Stomach (tissue), 9 donors: ENCODE data around the gene LYRM4. TPM values are rescaled to one million over a fixed set of nuclear protein-coding genes. Genes with fewer than 3 reads are reported as not detected.

ENCODE experiments used
- DNase-seq, 2 donors: peaks; one replicate each; pipeline versions ENCODE4 v3.0.0 to v3.0.0-alpha.2; 2013 to 2019
- H3K27ac ChIP-seq, 5 donors: fragments of 200-600 bp in 4 of 5; sonication (generic) in 4 of 5; one replicate each; pipeline ENCODE4 v1.5.1; 2013 to 2019; ENCODE audit warnings: mild to moderate bottlenecking in 1 of 5, moderate library complexity in 1 of 5
- H3K27me3 ChIP-seq, 3 donors: fragments of 200-600 bp; sonication (generic); one replicate each; pipeline ENCODE4 v1.5.1; 2017 to 2019; ENCODE audit warnings: mixed run types in 1 of 3
- H3K36me3 ChIP-seq, 4 donors: fragments of 200-600 bp; sonication (generic); 1 replicate in 3 of 4; 2 replicates in 1 of 4; pipeline ENCODE4 v1.5.1; 2016 to 2019
- H3K4me1 ChIP-seq, 4 donors: fragments of 200-600 bp; sonication (generic); one replicate each; pipeline ENCODE4 v1.5.1; 2016 to 2019
- H3K4me3 ChIP-seq, 4 donors: fragments of 200-600 bp; sonication (generic) in 3 of 4; one replicate each; pipeline ENCODE4 v1.5.1; 2016 to 2019; ENCODE audit warnings: mild to moderate bottlenecking in 1 of 4
- H3K9me3 ChIP-seq, 4 donors: fragments of 200-600 bp; sonication (generic); one replicate each; pipeline ENCODE4 v1.5.1; 2016 to 2019
- CTCF ChIP-seq, 7 experiments: fragments of 450-650 bp in 4 of 7; fragments of 200-600 bp in 3 of 7; sonication (generic) in 3 of 7; IDR thresholded peaks; one replicate each; pipeline ENCODE4 v1.5.1; 2016 to 2019; ENCODE audit warnings: antibody characterized with exemption in 7 of 7, control low read depth in 2 of 7, mild to moderate bottlenecking in 1 of 7
- EP300 ChIP-seq: sonication (generic); formaldehyde crosslinking; IDR thresholded peaks from one replicate; pipeline ENCODE4 v1.6.1; 2017; ENCODE audit warnings: antibody characterized with exemption
- POLR2A ChIP-seq, 4 donors: fragments of 450-650 bp; IDR thresholded peaks; one replicate each; pipeline ENCODE4 v1.6.1; 2016; ENCODE audit warnings: antibody characterized with exemption in 4 of 4, control low read depth in 2 of 4, mild to moderate bottlenecking in 1 of 4, moderate library complexity in 1 of 4
- POLR2AphosphoS5 ChIP-seq, 3 donors: sonication (generic); formaldehyde crosslinking; IDR thresholded peaks; one replicate each; pipeline ENCODE4 v1.6.1; 2016; ENCODE audit warnings: antibody characterized with exemption in 3 of 3
- WGBS, 5 donors: extraction: QIAGEN DNeasy Blood & Tissue Kit in 3 of 5; methylation state at CpG; one replicate each; pipeline versions ENCODE4 v1.1.5 to v1.1.7; 2013 to 2018; 5-methylcytosine and 5-hydroxymethylcytosine counted together
- intact Hi-C: fragments of 100-400 bp; cut with DNase I; formaldehyde crosslinking; loops from one replicate; pipeline ENCODE4 v1.15.1; 2023; ENCODE audit warnings: low total_unique reads
- polyA plus RNA-seq, 3 donors: library from polyadenylated mRNA; stranded (reverse); fragments of 200-250 nt; gene quantifications; one replicate each; pipeline ENCODE4 v1.2.3, GENCODE V29; 2013
- total RNA-seq, 5 donors: library from RNA; depleted of rRNA; stranded (reverse); fragments of >200 nt; gene quantifications; one replicate each; pipeline versions ENCODE4 v1.1.0 to v1.2.3, GENCODE V29; 2014 to 2016
- donor health status: healthy with polysubstance abuse.
- donor health status: Bipolar disorder and iron deficiency.
- donor health status: healthy.

The LYRM4 gene
- total and polyA plus RNA-seq, 8 donors: 0.58 to 31.4 (median 18.5) TPM; not detected in 1

GRCh38 chr6:5181510-5182317 lies 79.0 kb downstream of the LYRM4 start:
- TF ChIP-seq POLR2AphosphoS5 (IDR thresholded peaks at IDR 0.05) (no peak), EP300 (no peak), CTCF (IDR thresholded peaks at IDR 0.05) (no peak), POLR2A (IDR thresholded peaks at IDR 0.05) (no peak)
- no peak overlapping the region for H3K27ac ChIP-seq
- H3K9me3 ChIP-seq: no peaks in the 10 kb centered on the region
- DNase-seq: no peak
- no peaks in the 10 kb centered on the region for H3K27me3 ChIP-seq
- no peaks in the 10 kb centered on the region for H3K4me1 ChIP-seq
- H3K4me3 ChIP-seq: no peak overlapping the region
- no peaks in the 10 kb centered on the region for H3K36me3 ChIP-seq
- intact Hi-C loops: no loop called here
- WGBS, 5 donors: 70 to 80% (median 78%) methylated on average over 4 of the region's 4 CpGs

- Histone ChIP-seq H3K4me3 (no peak overlapping the region), H3K36me3 (no peaks in the 10 kb centered on the region), H3K9me3 (no peaks in the 10 kb centered on the region), H3K27ac (no peak overlapping the region), H3K4me1 (no peaks in the 10 kb centered on the region), H3K27me3 (no peaks in the 10 kb centered on the region)
- DNase-seq: no peak
- intact Hi-C loops: no loop called here
- TF ChIP-seq POLR2AphosphoS5 (IDR thresholded peaks at IDR 0.05): no peak
- TF ChIP-seq CTCF (IDR thresholded peaks at IDR 0.05): no peak
- no peak for TF ChIP-seq POLR2A (IDR thresholded peaks at IDR 0.05)
- no peak for TF ChIP-seq EP300
- 84 to 96% (median 90%) methylated on average over 4 of the region's 4 CpGs for WGBS, 5 donors
Observed at GRCh38 chr6:5180636-5181035, 80.1 kb downstream of the LYRM4 start.

GRCh38 chr6:5179917-5180316 lies 80.8 kb downstream of the LYRM4 start:
- no peaks in the 10 kb centered on the region for H3K36me3 ChIP-seq
- no peak overlapping the region for H3K27ac ChIP-seq
- no peak for DNase-seq
- intact Hi-C loops: no loop called here
- no peak overlapping the region for H3K4me3 ChIP-seq
- WGBS, 5 donors: 89 to 94% (median 94%) methylated on average over 5 of the region's 5 CpGs
- H3K4me1 ChIP-seq: no peaks in the 10 kb centered on the region
- no peaks in the 10 kb centered on the region for H3K27me3 ChIP-seq
- TF ChIP-seq CTCF (IDR thresholded peaks at IDR 0.05) (no peak), EP300 (no peak), POLR2A (IDR thresholded peaks at IDR 0.05) (no peak), POLR2AphosphoS5 (IDR thresholded peaks at IDR 0.05) (no peak)
- H3K9me3 ChIP-seq: no peaks in the 10 kb centered on the region

- H3K9me3 ChIP-seq: no peaks in the 10 kb centered on the region
- intact Hi-C loops: no loop called here
- H3K4me3 ChIP-seq: no peak overlapping the region
- 52 to 82% (median 72%) methylated on average over 2 of the region's 2 CpGs for WGBS, 5 donors
- H3K27me3 ChIP-seq: no peaks in the 10 kb centered on the region
- H3K4me1 ChIP-seq: no peaks in the 10 kb centered on the region
- TF ChIP-seq CTCF (IDR thresholded peaks at IDR 0.05) (no peak), POLR2A (IDR thresholded peaks at IDR 0.05) (no peak), EP300 (no peak), POLR2AphosphoS5 (IDR thresholded peaks at IDR 0.05) (no peak)
- H3K36me3 ChIP-seq: no peaks in the 10 kb centered on the region
- H3K27ac ChIP-seq: no peak overlapping the region
- DNase-seq: no peak
Observed at GRCh38 chr6:5178806-5179205, 81.9 kb downstream of the LYRM4 start.
